GM19438 (cell line): ENCODE data around the gene NACC2.

Experiments used
- ATAC-seq: cut with Tn5 transposase; IDR thresholded peaks from one replicate; pipeline ENCODE4 v1.9.1; 2021; ENCODE audit warnings: low read depth; ENCODE audit not compliant: unreplicated experiment

NACC2 gene

GRCh38 chr9:136059321-136059791 is 35.7 kb downstream of the NACC2 start:
- no peak for ATAC-seq

GRCh38 chr9:136058801-136059302 is 36.2 kb downstream of the NACC2 start:
- ATAC-seq = no peak

- ATAC-seq = no peak
Measured at GRCh38 chr9:136058084-136058483, 37.0 kb downstream of the NACC2 start.

- ATAC-seq = no peak
Measured at GRCh38 chr9:136057236-136058081, 37.6 kb downstream of the NACC2 start.

GRCh38 chr9:136056546-136057235 is 38.4 kb downstream of the NACC2 start:
- ATAC-seq = no peak

GRCh38 chr9:136055715-136056545 is 39.2 kb downstream of the NACC2 start:
- no peak for ATAC-seq

- no peak for ATAC-seq
Measured at GRCh38 chr9:136054798-136055714, 40.0 kb downstream of the NACC2 start.

- no peak for ATAC-seq
Measured at GRCh38 chr9:136054146-136054545, 40.9 kb downstream of the NACC2 start.

- no peak for ATAC-seq
Measured at GRCh38 chr9:136053757-136054142, 41.3 kb downstream of the NACC2 start.

GRCh38 chr9:136052991-136053756 is 41.9 kb downstream of the NACC2 start:
- ATAC-seq = no peak

- ATAC-seq = no peak
Measured at GRCh38 chr9:136052472-136052880, 42.6 kb downstream of the NACC2 start.

GRCh38 chr9:136051837-136052471 is 43.1 kb downstream of the NACC2 start:
- ATAC-seq = no peak

GRCh38 chr9:136051453-136051836 is 43.6 kb downstream of the NACC2 start:
- ATAC-seq = no peak

- no peak for ATAC-seq
Measured at GRCh38 chr9:136050701-136051452, 44.2 kb downstream of the NACC2 start.

GRCh38 chr9:136050266-136050700 is 44.8 kb downstream of the NACC2 start:
- no peak for ATAC-seq

- no peak for ATAC-seq
Measured at GRCh38 chr9:136049491-136050265, 45.4 kb downstream of the NACC2 start.
